Upper lobe of left lung (tissue), 4 donors: ENCODE results near the gene CHSY3.

Source experiments
- CTCF ChIP-seq, 6 experiments: fragments of 450-650 bp in 4 of 6; fragments of 200-600 bp in 2 of 6; sonication (generic) in 2 of 6; IDR thresholded peaks; one replicate each; pipeline ENCODE4 v1.5.1; 2016 to 2019; ENCODE audit warnings: antibody characterized with exemption in 6 of 6
- POLR2A ChIP-seq, 4 donors: fragments of 450-650 bp; IDR thresholded peaks; one replicate each; pipeline ENCODE4 v1.5.1; 2016 to 2017; ENCODE audit warnings: antibody characterized with exemption in 4 of 4, mild to moderate bottlenecking in 2 of 4
- POLR2AphosphoS5 ChIP-seq, 2 donors: sonication (generic); formaldehyde crosslinking; IDR thresholded peaks; one replicate each; pipeline ENCODE4 v1.5.1; 2017; ENCODE audit warnings: antibody characterized with exemption in 2 of 2

GRCh38 chr5:129991780-129992179 lies 87.5 kb downstream of the CHSY3 start:
- TF ChIP-seq POLR2A (IDR thresholded peaks at IDR 0.05) (no peak), CTCF (IDR thresholded peaks at IDR 0.05) (no peak), POLR2AphosphoS5 (IDR thresholded peaks at IDR 0.05) (no peak)
